Measurements from ENCODE around the gene GAP43.

Gene GAP43

DNA sequence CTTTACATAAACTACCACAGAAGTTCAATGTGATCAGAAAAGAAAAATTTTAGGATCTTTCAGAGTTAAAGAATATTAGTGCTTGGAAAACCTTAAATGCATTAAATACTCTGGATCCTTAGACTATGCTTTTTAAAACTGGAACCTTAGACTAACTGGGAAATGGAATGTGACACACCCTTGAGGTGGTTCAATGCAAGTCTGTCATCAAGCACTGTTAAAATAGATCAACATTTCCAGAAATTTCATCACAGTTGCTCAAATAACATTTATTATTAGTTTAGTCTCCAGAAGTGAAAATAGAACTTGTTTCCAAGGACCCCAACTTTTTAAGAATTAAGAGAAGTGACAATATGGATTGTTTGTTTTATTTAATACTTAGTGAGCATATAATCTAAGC is 71.8 kb downstream of the GAP43 start:
- Mint-ChIP-seq H3K27ac (ENCODE audit: low read depth) (no peak overlapping the region), H3K4me1 (peaks cover 5% of the 10 kb centered on the region), H3K9me3 (no peaks in the 10 kb centered on the region), H3K27me3 (peaks cover 8% of the 10 kb centered on the region), H3K4me3 (no peak overlapping the region), H3K36me3 (ENCODE audit: insufficient read depth) (no peaks in the 10 kb centered on the region)
- ATAC-seq (replicated peaks; ENCODE audit: extremely low read depth, poor library complexity, severe bottlenecking) (no peak), DNase-seq (ENCODE audit: low spot score in 2 of 2) (no peak)

GRCh38 chr3:115697263-115698053 is 74.1 kb downstream of the GAP43 start:
- H3K27me3 Mint-ChIP-seq: peaks cover 8% of the 10 kb centered on the region
- H3K9me3 Mint-ChIP-seq: no peaks in the 10 kb centered on the region
- no peak for DNase-seq (ENCODE audit: low spot score in 2 of 2)
- ATAC-seq (replicated peaks; ENCODE audit: extremely low read depth, poor library complexity, severe bottlenecking): no peak
- no peak overlapping the region for H3K27ac Mint-ChIP-seq (ENCODE audit: low read depth)
- H3K4me3 Mint-ChIP-seq: no peak overlapping the region
- H3K4me1 Mint-ChIP-seq: peaks cover 5% of the 10 kb centered on the region
- no peaks in the 10 kb centered on the region for H3K36me3 Mint-ChIP-seq (ENCODE audit: insufficient read depth)

GRCh38 chr3:115698851-115699591 is 75.7 kb downstream of the GAP43 start:
- no peak for DNase-seq (ENCODE audit: low spot score in 2 of 2)
- H3K9me3 Mint-ChIP-seq: no peaks in the 10 kb centered on the region
- H3K27ac Mint-ChIP-seq (ENCODE audit: low read depth): no peak overlapping the region
- H3K36me3 Mint-ChIP-seq (ENCODE audit: insufficient read depth): no peaks in the 10 kb centered on the region
- peaks cover 8% of the 10 kb centered on the region for H3K27me3 Mint-ChIP-seq
- no peak for ATAC-seq (replicated peaks; ENCODE audit: extremely low read depth, poor library complexity, severe bottlenecking)
- no peak overlapping the region for H3K4me3 Mint-ChIP-seq
- H3K4me1 Mint-ChIP-seq: peaks cover 5% of the 10 kb centered on the region

- H3K4me3 Mint-ChIP-seq: no peak overlapping the region
Measured at GRCh38 chr3:115699706-115700105, 76.4 kb downstream of the GAP43 start.

DNA sequence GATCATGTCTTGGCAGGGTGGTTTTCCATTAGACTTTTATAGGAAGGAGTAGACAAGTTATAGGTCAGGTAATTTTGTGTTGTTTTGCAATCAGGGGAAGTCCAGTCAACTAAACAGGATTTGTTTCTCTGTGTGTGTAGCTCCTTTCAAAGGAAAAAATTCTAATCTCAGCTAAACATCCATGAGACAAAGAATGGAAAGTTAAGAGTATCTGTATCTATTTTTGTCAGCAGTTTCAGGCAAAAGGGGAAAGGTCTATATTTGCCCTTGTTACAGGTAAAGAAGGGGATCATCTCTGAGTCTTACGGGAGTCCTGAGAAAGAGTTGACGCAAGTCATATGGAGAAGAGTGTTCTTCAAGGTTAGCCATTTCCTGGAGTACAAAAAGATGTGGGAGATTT is 79.3 kb downstream of the GAP43 start:
- Mint-ChIP-seq H3K27me3 (peaks cover 8% of the 10 kb centered on the region), H3K36me3 (ENCODE audit: insufficient read depth) (no peaks in the 10 kb centered on the region), H3K4me3 (no peak overlapping the region), H3K27ac (ENCODE audit: low read depth) (no peak overlapping the region), H3K4me1 (peaks cover 5% of the 10 kb centered on the region), H3K9me3 (no peaks in the 10 kb centered on the region)
- DNase-seq (ENCODE audit: low spot score in 2 of 2) (no peak), ATAC-seq (replicated peaks; ENCODE audit: extremely low read depth, poor library complexity, severe bottlenecking) (no peak)

More at GRCh38 chr3:115699706-115700105, 76.4 kb downstream of the GAP43 start:
- Mint-ChIP-seq H3K27ac (ENCODE audit: low read depth) (no peak overlapping the region), H3K9me3 (no peaks in the 10 kb centered on the region), H3K36me3 (ENCODE audit: insufficient read depth) (no peaks in the 10 kb centered on the region), H3K4me1 (peaks cover 5% of the 10 kb centered on the region), H3K27me3 (peaks cover 8% of the 10 kb centered on the region)
- no peak for DNase-seq (ENCODE audit: low spot score in 2 of 2)
- ATAC-seq (replicated peaks; ENCODE audit: extremely low read depth, poor library complexity, severe bottlenecking): no peak

DNA sequence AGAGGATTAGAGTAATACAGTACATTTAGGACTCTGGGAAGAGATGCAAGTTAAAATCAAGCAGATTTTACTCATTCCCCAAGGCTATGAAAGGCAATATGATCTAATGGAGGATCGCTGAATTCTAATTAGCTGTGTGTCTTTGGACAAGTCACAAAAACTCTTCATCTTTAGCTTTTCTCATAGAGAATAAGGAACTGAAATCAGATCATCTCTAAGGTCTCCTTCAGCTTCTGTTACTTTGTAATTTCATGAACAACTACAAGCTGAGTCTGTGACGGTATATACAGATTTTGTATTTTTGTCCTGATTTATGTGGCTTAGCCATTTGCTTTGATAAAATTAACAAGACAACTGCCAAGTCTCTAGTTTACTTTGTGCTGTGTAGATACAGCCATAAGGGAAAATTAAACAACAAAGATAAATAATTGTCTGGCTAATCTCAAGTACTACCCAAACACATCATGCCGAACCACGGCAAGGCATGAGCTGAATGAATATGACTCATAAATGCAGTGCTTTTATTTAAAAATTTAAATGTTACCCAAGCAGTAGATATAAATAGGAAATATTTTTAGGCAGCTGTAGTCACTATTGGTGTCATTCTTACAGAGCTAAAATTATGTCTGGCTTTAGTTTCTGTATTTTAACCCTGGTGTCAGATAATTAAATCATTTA is 81.5 kb downstream of the GAP43 start:
- H3K4me3 Mint-ChIP-seq: no peak overlapping the region
- H3K4me1 Mint-ChIP-seq: no peaks in the 10 kb centered on the region
- H3K9me3 Mint-ChIP-seq: no peaks in the 10 kb centered on the region
- no peak for DNase-seq (ENCODE audit: low spot score in 2 of 2)
- H3K27ac Mint-ChIP-seq (ENCODE audit: low read depth): no peak overlapping the region
- no peak for ATAC-seq (replicated peaks; ENCODE audit: extremely low read depth, poor library complexity, severe bottlenecking)
- H3K36me3 Mint-ChIP-seq (ENCODE audit: insufficient read depth): no peaks in the 10 kb centered on the region
- H3K27me3 Mint-ChIP-seq: peaks cover 11% of the 10 kb centered on the region

DNA sequence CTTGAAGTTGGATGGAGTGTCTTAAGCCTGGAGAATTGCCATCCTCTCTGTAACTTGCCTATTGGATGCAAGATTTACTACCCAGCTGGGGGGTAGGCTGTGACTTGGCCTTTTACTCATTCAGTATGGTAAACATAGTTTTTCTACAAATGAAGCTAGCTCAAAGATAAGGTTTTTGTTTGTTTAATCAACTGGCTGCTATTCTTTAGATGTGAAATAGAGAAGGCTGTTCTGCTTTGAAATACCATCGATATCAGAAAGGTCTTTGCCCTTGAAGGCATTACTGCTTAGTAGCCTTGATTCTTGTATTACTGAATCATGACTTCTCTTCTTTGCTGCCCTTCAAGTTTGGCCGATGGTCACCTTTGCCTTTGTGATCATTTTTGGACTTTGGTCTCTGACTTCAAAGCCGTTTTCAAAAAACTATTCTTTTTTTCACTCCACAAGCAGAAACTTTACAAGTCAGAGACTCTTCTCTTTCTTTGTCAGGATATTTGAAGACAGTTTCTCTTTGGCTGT is 83.1 kb downstream of the GAP43 start:
- ATAC-seq (replicated peaks; ENCODE audit: extremely low read depth, poor library complexity, severe bottlenecking) (no peak), DNase-seq (ENCODE audit: low spot score in 2 of 2) (no peak)
- no peaks in the 10 kb centered on the region for H3K9me3 Mint-ChIP-seq
- no peak overlapping the region for H3K27ac Mint-ChIP-seq (ENCODE audit: low read depth)
- no peaks in the 10 kb centered on the region for H3K4me1 Mint-ChIP-seq
- peaks cover 18% of the 10 kb centered on the region for H3K27me3 Mint-ChIP-seq
- no peak overlapping the region for H3K4me3 Mint-ChIP-seq
- H3K36me3 Mint-ChIP-seq (ENCODE audit: insufficient read depth): no peaks in the 10 kb centered on the region

DNA sequence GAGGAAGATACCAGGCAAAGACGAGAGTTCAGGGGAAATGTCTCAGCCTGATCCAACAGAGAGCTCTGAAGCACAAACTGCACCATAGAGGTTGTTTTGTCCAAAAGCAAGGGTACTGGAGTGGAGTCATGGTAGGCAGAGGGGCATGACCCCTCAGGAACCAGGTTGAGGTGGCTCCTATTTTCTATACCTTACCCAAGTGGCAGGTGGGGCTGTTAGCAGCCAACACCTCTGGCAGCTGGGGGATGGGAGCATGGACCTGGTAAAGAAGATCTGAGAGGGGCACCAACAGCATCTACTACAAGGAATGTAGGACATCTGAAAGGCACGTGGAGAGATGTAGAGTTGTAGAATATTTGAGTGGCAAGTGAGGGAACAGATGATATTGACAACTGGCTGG is 85.2 kb downstream of the GAP43 start:
- Mint-ChIP-seq H3K4me3 (no peak overlapping the region), H3K27me3 (peaks cover 32% of the 10 kb centered on the region), H3K9me3 (no peaks in the 10 kb centered on the region), H3K36me3 (ENCODE audit: insufficient read depth) (no peaks in the 10 kb centered on the region), H3K4me1 (no peaks in the 10 kb centered on the region), H3K27ac (ENCODE audit: low read depth) (no peak overlapping the region)
- no peak for DNase-seq (ENCODE audit: low spot score in 2 of 2)
- no peak for ATAC-seq (replicated peaks; ENCODE audit: extremely low read depth, poor library complexity, severe bottlenecking)

- no peak for ATAC-seq (replicated peaks; ENCODE audit: extremely low read depth, poor library complexity, severe bottlenecking)
- DNase-seq (ENCODE audit: low spot score in 2 of 2): no peak
- no peak overlapping the region for H3K27ac Mint-ChIP-seq (ENCODE audit: low read depth)
Measured at GRCh38 chr3:115709093-115709492, 85.8 kb downstream of the GAP43 start.

DNA sequence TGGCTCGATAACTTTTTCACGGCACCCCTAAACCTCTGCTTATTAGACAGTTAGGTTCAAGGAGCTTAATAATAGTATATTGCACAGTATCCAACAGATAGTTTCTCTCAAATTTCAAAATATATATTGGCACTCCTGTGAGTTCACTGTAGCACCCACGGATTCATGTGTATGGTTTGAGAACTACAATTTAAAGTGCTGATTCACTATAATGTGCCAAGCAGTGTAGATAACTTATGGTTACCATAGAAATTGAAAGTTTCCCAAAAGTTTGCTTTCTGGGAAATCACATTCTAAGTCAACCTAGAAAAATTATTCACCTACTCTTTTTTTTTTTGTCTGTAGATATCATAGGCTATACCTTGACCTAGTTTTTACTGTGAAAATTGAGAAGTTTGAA is 86.6 kb downstream of the GAP43 start:
- H3K4me3 Mint-ChIP-seq: no peak overlapping the region
- no peak overlapping the region for H3K27ac Mint-ChIP-seq (ENCODE audit: low read depth)
- no peaks in the 10 kb centered on the region for H3K9me3 Mint-ChIP-seq
- no peak for DNase-seq (ENCODE audit: low spot score in 2 of 2)
- peaks cover 32% of the 10 kb centered on the region for H3K27me3 Mint-ChIP-seq
- no peaks in the 10 kb centered on the region for H3K4me1 Mint-ChIP-seq
- H3K36me3 Mint-ChIP-seq (ENCODE audit: insufficient read depth): no peaks in the 10 kb centered on the region
- ATAC-seq (replicated peaks; ENCODE audit: extremely low read depth, poor library complexity, severe bottlenecking): no peak

More at GRCh38 chr3:115709093-115709492, 85.8 kb downstream of the GAP43 start:
- Mint-ChIP-seq H3K4me1 (no peaks in the 10 kb centered on the region), H3K4me3 (no peak overlapping the region), H3K27me3 (peaks cover 32% of the 10 kb centered on the region), H3K9me3 (no peaks in the 10 kb centered on the region), H3K36me3 (ENCODE audit: insufficient read depth) (no peaks in the 10 kb centered on the region)

GRCh38 chr3:115710799-115711198 is 87.5 kb downstream of the GAP43 start:
- no peaks in the 10 kb centered on the region for H3K36me3 Mint-ChIP-seq (ENCODE audit: insufficient read depth)
- DNase-seq (ENCODE audit: low spot score in 2 of 2) (no peak), ATAC-seq (replicated peaks; ENCODE audit: extremely low read depth, poor library complexity, severe bottlenecking) (no peak)
- no peak overlapping the region for H3K4me3 Mint-ChIP-seq
- H3K9me3 Mint-ChIP-seq: no peaks in the 10 kb centered on the region
- H3K27ac Mint-ChIP-seq (ENCODE audit: low read depth): no peak overlapping the region
- no peaks in the 10 kb centered on the region for H3K4me1 Mint-ChIP-seq
- H3K27me3 Mint-ChIP-seq: peaks cover 38% of the 10 kb centered on the region

DNA sequence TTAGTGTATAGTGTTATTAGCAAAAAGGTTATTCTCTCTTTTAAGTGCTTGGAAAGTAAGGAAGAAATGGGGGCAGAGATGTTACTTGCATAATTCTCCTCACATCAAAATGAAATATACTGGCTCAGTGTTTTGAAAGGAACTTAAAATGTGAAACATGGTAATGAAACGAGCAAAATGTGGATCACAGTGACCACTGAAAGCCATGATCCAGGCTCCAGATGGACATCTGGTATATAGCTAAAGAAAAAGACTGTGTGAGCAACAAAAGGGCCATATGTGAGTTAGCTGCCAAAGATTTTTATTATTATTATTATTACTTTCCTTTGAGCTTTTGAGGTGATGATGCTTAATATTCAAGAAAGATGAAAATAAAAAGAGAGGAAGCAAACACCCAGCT is 89.6 kb downstream of the GAP43 start:
- DNase-seq (ENCODE audit: low spot score in 2 of 2) (no peak), ATAC-seq (replicated peaks; ENCODE audit: extremely low read depth, poor library complexity, severe bottlenecking) (no peak)
- Mint-ChIP-seq H3K9me3 (no peaks in the 10 kb centered on the region), H3K36me3 (ENCODE audit: insufficient read depth) (no peaks in the 10 kb centered on the region), H3K27ac (ENCODE audit: low read depth) (no peak overlapping the region), H3K27me3 (peaks cover 44% of the 10 kb centered on the region), H3K4me1 (no peaks in the 10 kb centered on the region), H3K4me3 (no peak overlapping the region)
